NCI-H2107 (cell line): ENCODE data around the gene REEP1.

ENCODE experiments used
- DNase-seq: peaks from one replicate; lab custom pipeline; 2025; lab: John Stamatoyannopoulos, UW

Gene REEP1

DNA sequence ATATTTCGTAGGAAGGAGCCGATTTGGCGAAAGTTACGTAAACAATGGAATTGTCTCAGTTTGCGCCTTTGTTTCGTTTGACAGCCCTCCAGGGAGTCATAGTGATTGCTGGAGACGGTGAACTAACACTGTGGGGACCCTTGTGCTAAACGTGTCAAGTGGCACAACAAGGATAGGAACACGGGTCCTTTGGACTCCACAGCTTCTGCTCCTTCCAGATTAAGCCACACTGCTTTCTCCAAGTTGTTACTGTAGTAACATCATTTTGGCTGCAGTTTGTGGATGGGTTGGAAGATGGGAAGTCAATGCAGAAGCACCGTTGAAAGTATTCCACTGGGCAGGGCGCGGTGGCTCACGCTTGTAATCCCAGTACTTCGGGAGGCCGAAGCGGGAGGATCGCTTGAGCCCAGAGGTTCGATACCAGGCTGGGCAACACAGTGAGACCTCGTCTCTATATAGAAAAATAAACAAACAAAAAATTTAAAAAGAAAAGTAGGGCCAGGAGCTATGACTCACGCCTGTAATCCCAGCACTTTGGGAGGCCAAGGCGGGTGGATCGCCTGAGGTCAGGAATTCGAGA is 141.5 kb downstream of the REEP1 start:
- DNase-seq, result no peak

DNA sequence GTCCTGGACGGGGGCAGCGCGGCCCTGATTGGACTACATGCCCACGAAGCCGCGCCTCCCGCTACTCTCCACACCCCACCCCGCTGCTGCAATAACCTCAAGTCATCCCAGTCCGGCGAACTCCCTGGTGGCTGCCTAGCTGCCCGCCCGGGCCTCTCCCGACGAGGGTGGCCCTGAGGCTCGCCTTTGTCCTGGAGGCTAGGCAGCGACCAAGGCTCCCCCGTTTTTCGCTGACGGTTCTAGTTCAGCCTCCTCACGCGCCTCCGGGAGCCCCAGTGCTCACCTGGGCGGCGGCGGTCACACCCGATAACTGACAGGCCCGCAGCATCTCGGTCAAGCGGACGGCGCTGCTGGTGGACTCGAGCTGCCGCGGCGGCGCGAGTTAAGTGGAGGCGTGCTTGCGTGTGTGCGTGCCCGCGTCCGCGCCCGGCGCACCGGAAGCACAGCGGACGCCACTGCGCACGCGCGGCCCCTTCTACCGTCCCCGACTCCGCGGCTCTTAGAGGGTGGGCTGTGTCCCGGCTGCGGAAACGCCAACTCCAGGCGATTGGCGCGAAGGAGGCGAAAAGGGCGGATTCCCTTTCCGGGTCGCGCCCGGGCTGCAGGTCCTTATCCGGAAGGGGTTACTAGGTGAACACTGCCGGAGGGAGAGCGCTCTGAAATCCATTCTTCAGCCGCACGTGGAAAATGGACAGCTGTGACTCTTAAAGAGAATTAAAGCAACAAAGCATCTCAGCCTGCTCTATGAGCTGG is 142.2 kb downstream of the REEP1 start, which contains the start of gene IMMT:
TSS of gene IMMT (minus strand) at position 408 of the 753 bp plus-strand sequence. CDS start at position 328, 80 bp downstream.
- DNase-seq, result peak; percentile 90

DNA sequence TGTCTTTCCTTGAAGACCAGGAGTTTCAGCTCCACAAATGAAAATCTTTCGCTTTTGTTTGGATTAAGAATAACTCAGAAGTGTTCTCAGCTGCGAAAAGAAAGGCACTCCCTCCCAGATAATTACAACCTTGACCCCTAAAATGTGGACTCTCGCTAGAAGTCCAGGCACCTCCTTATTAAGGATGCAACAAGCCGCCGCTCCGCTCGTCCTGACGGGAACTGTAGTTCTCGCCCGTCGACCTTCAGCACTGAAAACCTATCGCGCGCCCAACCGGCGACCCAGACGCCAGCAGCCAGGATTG is 142.7 kb downstream of the REEP1 start:
- no peak for DNase-seq

DNA sequence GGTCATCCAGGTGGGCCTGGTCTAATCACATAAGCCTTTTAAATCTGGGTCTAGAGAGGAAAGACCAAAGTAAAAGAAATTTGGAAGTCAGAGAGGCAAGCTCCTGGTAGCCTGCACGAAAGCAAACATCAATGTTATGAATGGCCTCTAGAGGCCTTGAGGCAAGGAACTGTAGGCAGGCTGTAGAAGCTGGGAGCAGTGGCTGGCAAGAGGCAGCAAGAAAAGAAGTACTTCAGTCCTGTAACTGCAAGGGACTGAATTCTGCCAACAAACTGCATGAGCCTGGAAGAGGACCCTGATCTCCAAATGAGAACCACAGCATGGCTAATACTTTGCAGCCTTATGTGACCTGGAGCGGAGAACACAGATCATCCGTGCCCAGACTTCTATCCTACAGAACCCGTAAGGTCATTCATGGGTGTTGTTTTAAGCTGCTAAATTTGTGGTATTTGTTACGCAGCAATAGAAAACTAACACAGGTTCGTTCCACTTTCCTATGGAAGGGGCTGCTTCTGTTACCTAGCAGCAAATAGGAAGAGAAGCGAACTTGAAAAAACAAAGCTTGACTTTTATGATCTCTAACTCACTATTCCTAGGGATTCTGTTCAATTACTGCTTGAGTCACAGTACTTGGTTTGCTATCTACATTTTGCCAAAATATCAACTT is 143.4 kb downstream of the REEP1 start:
- no peak for DNase-seq

DNA sequence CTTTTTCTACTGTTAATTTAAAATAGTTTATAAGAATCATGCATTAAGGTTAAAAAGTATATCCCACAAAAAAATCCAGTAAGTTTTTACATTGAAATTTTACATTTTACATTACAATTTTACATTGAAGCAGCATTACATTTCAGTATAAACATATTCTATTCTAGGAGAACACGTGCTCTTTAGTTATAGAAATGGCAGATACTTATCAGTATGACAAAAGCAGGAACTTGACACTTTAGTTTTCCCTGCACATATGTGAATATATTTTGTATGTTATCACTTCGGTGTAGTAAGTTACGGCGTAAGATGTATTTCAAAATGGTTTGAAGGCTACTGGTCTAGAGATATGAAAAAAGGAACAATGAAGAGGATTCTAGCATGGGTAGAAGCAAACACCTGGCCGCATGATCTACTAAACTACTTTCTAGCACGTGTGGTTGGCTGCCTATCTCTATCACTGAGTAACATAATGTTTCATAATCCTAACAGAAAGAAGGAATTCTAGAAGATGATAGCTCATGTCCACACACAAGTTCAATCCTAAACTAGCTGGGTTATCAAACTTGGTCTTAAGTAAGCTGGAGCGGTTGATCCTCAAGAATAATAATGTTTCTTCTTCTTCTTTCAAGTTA is 147.5 kb downstream of the REEP1 start:
- no peak for DNase-seq

DNA sequence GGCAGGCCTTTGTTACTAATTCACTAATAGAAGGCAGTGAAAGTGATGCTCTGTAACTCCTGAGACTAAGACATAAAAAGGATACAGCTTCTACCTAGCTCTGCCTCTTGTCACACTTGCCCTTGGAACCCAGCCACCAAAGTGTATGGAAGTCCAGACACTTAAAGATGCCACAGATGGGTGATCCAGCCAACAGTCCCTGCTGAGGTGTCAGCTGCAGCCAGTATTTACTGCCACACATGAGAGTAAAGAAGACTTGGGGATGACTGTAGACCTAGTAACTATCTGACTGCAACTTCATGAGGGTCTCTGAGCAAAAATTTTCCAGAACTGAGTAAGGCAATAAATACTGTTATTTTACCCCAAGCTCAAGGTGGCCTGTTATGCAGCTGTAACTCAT is 151.0 kb downstream of the REEP1 start:
- DNase-seq, result no peak

DNA sequence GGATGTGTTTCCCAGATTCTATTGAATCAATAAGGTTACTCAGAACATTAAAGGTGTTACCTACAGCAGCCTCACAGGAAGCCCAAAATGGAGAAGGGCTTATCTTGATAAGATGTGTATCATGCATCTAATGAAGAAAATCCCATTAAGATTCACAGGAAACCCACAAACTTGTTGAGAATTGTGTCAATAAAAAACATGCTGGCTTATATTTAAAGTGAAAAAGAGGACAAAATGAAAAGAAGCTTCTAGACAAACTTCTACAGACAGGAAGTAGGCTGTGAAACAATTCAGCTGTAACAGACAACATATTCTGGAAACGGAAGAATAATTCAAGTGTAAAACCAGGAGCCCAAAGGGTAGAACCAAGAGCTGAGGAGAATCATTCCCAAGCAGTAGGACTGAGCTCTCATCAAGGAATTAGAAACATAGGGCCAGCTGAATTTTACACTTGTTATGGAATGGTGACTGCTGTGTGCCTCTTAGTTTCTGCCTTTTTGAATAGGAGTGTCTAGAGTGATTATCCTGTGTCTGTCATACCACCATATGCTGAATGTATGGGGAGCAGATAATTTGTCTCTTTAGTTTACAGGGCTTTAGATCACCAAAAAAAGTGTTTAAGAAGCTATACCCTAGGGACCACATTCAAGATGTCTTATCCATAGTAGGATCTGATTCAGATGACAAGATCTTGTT is 151.8 kb downstream of the REEP1 start:
- DNase-seq, result no peak

DNA sequence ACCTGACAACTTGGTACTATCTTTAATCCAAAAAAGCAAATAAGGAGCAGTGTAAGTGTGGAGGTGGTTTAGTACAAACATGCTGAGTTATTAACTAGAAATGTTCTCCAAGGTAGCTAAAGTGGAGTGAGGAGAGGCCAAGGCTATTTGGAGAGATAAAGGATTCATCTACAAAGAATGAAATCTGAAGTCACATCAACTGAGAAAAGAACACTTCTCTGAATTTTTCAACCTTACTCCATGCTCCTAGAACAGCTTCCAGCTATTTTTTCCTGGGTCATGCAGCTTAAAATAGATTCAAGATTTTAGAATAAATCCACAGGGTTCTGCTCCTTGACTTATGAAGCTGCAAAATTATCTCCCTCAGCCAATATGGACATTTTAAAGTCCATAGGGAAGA is 160.8 kb downstream of the REEP1 start:
- DNase-seq, result no peak

DNA sequence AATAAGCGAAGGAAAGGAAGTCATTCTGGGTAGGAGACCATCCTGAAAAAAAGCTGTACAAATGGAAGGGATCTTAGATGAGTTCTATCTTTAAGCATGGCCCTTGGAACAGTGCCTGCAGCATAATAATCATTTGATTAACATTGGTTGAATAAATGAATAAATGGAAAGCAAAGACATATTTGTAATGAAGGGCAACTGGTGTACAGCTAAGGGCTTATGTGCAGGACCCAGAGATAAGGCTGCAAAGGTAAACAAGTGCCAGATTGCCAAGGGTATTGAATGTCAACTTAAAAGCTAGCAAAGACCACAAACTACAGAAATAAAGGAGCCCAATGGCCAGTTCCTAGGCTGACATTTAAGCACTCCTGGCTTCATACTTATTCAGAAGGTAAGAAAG is 161.6 kb downstream of the REEP1 start:
- no peak for DNase-seq

DNA sequence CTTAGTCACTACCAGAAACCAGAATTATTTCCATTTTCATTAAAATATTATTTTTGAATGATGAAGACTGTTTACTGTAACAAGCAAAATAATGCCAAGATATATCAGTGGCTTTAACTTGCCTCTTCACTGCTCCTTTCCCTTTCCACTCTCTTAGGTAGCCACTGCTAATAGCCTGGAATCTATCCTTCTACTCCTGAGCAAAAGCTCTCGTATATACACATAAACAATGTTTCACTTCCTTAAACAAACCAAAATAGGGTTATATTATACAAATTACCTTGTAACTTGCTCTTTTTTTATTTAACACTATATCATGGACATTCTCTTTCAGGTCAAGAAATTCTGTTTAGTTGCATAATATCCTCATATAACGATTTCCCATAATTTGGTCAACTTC is 163.0 kb downstream of the REEP1 start:
- no peak for DNase-seq

DNA sequence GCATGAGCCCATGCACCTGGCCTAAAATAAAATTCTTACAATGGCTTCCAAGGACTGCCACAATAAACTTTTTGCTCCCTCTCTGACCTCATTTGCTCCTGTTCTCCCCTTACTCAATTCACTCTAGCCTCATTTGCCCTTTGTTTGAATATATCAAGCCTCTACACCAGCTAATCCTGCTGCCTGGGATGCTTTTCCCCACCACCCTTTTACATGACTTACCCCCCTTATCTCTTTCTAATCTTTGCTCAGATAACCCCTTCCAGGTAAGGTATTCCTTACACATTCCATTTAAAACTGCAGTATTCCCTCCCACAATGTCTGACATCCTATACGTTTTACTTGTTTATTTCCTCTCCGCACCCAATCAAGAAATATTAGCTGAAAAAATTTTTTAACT is 164.8 kb downstream of the REEP1 start:
- DNase-seq, result no peak

DNA sequence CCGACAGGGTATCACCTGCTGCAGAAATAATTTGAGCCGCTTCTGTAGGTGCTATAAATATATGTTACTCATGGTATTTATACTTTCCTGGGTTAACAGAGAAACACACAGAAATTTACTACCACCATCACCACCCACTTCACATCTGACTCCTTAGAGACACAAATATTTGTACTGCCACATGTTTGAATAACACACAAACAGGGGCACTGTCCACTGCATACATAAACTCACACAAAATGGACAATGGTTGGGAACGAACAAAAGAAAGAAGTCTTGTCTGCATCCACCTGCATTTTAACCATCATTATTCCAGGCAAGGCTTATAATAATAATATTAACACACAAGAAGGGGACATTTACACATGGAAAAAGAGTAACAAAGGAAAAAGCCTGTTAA is 166.1 kb downstream of the REEP1 start:
- DNase-seq, result no peak

DNA sequence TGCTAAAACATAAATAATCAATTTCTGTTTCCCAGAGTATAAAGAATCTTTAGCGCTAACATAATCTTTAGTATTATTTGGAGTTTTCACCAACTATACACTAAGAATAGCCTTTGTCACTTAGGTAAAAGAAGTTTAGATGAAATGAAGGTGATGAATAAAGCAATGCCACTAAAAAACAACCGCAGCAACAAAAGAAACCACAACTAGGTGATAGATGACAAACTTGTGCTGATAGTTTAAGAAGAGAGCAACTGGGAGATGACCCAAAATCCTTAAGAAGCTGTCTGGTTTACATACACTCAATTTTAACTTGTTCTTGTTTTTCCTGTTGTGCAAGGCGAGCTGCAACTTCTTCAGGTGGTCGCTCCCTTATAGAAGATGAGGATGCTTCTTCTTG is 167.0 kb downstream of the REEP1 start:
- DNase-seq, result no peak
